Stimulated activated naive CD4-positive, alpha-beta T cell (primary cell): ENCODE data around the gene SOX4.
"Not testable (repeated sequence)": the region's sequence is repeated elsewhere in the genome, so short reads cannot be mapped to it uniquely, and the experiment has no call there.

Experiments used
- DNase-seq, 6 experiments: peaks; one replicate each; lab custom pipeline; 2025; lab: John Stamatoyannopoulos, UW

Gene SOX4

DNA sequence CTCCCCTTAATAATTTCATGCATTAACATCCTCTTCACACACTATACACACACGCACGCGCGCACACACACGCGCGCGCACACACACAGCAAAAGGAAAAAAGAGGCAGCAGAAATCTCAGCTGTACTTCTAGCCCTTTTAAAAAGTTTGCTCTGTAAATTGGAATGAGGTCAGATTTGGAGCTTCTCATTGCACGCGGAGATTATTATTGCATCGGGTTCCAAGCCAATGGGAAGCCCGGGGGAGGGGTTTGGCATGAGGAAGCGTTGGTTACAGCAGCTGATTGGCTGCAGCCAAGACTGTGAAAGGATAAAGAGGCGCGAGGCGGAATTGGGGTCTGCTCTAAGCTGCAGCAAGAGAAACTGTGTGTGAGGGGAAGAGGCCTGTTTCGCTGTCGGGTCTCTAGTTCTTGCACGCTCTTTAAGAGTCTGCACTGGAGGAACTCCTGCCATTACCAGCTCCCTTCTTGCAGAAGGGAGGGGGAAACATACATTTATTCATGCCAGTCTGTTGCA lies at the start of gene SOX4:
Gene SOX4, plus strand, starts transcription at position 340 of the 515 bp plus-strand sequence. CDS start 784 bp downstream, outside the sequence.
- peak; percentile 44 to 75 (median 60) for DNase-seq

DNA sequence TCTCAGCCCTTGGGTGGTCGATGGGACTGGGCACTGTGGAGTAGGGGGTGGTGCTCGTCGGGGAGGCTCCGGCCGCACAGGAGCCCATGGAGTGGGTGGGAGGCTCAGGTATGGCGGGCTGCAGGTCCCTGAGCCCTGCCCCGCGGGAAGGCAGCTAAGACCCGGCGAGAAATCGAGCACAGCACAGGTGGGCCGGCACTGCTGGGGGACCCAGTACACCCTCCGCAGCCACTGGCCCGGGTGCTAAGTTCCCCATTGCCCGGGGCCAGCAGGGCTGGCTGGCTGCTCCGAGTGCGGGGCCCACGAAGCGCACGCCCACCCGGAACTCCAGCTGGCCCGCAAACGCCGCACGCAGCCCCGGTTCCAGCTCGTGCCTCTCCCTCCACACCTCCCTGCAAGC lies 41.3 kb upstream of the SOX4 start:
- not testable (repeated sequence) for DNase-seq

DNA sequence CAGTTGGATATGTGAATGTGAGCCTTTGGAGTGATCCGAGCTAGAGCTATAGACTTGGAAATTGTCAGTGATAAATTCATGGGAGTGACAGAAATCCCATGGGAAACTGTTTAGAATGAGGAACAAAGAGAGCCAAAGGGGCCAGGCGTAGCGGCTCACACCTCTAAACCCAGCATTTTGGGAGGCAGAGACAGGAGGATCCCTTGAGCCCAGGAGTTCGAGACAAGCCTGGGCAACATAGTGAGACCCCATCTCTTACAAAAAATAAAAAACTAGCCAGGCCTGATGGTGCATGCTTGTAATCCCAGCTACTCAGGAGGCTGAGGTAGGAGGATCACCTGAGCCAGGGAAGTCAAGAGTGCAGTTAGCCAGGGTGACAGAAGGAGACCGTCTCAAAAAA lies 39.3 kb upstream of the SOX4 start:
- DNase-seq = no peak

DNA sequence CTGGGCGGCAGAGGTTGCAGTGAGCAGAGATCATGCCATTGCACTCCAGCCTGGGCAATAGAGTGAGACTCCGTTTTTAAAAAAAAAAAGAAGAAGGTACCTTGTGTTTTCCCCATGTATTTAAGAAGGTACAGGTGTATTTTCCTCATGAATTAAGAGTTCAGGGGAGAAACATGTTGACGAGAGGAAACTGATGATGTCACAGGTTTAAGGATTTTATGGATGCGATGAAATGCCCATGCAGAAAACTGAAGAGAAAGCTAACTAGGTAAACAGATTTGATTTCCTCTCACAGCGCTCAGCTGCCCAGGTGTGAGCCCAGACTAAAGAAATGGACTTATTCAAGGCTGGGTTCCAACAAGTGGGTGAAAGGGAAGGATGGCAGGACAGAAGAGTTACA lies 38.4 kb upstream of the SOX4 start:
- no peak for DNase-seq

DNA sequence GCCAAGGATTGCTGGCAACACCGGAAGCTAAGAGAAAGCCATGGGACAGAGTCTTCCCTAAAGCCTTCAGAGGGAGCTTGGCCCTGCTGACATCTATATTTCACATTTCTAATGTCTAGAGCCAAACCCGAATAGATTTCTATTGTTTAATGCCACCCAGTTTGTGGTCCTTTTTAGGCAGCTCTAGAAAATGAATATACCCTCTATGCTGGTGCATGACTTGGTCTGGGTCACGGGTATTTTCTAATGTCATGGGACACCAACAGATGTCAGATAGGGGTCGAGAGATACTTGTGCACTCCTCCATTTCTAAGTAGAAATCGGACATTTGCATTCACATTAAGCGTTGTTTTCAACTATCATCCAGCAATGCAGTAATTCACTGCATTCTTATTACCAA lies 37.0 kb upstream of the SOX4 start:
- DNase-seq = no peak

DNA sequence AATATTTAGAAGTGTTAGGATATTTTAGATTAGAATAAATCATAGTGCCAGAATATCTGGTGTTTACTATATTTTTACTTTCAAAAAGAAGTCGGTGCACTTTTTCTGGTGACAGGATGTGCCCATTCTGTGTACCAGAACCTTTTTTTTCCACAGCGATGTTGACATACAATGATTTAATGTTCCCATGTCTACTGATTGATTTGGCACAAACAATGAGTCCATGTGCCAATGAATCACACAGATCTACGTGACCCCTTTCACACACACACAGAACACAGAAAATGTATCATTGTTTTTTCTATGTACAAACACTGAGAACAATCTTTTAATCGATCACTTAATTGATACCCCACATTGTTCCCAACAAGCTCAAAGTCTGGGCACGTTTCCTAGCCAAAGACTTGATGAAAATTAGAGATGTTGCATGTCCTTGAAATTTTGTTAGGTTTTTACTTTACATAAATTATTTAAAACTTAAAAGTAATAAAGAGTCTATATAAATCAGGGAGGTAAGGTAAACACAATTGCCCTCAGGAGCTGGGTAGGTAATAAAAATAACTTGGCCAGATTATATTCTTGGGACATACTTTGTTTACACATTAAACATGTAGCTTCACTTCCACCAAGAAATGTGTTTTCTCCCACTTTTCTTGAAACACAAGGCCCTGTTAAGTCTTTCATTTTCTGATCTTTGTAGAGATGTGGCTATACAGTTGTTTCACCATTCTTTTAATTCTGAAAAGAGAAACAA lies 36.4 kb upstream of the SOX4 start:
- no peak for DNase-seq

DNA sequence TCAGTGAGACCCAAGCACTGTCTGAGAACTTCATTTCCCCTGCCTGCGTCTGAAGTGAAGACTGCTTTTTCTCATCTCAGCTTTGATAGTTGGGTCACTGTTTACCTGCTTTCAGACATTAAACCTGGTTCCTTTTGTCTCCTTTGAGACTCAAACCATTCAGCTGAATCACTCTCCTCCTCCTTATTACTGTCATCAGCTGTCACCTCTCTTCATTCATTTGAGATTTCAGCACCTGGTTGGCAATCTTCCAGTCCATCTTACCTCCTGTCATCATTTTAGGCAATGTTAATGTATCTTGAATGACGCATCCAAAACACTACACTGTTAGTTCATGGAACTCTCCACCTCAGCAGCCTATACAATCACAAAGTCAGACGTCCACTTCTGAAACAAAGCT lies 34.3 kb upstream of the SOX4 start:
- no peak for DNase-seq

DNA sequence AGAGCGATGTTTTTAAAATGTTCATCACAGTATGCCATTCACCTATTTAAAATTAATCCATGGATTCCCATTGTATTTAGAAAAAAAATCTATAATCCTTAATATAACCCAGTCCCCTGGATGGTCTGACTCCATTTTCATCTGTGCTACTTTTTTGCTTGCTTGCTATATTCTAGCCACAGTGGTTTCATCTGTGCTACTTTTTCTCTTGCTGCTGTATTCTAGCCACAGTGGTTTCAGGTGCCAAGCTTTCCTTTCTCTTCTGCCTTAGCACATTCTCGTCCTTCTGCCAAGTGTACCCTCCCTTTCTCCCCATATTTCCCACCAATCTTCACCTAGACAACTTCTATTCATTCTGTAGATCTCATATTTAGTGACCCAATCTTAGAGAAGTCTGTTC lies 33.3 kb upstream of the SOX4 start:
- DNase-seq = no peak

DNA sequence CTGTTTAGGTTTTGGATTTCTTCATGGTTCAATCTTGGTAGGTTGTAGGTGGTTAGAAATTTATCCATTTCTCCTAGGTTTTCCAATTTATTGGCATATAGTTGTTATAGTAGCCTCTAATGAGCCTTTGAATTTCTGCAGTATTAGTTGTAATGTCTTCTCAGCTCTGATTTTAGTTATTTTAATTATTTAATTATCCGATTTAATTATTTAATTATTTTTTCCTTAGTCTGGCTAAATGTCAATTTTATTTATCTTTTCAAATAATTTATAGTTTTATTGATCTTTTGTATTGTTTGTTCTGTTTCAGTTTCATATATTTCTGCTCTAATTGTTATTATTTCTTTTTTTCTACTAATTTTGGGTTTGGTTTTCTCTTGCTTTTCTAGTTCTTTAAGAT lies 28.1 kb upstream of the SOX4 start:
- no peak for DNase-seq

DNA sequence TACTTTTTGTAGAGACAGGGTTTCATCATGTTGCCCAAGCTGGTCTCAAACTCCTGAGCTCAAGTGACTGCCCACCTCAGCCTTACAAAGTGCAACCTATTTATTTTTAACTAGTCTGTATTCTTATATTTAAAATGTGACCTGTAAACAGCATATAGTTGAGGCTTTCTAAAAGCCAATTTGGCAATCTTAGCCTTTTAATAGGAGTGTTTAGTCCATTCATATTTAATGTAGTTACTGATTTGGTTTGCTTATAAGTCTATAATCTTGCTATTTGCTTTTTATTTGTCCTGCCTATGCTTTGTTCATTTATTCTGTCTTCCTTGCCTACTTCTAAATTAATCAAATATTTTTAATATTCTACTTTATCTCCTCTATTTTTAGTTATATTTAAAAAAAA lies 15.0 kb upstream of the SOX4 start:
- no peak for DNase-seq

DNA sequence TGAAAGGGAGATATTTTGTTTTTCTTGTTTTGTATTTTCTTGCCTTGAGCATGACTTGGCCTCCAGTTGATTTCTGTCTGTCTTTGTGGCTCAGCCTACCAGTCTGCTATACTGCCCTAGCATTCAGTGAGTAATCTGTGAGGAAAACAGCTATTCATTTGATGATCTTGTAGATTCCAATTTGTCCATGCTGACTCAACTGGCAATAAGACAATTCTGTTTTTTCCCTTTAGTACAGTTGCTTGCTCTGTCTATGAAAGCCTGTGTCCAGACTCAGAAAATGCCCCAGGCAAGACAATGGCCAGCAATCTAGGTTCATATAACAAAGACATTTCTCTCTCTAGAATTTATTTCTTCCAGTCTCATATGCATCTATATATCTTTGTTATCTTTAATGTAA lies 10.9 kb upstream of the SOX4 start:
- no peak for DNase-seq

DNA sequence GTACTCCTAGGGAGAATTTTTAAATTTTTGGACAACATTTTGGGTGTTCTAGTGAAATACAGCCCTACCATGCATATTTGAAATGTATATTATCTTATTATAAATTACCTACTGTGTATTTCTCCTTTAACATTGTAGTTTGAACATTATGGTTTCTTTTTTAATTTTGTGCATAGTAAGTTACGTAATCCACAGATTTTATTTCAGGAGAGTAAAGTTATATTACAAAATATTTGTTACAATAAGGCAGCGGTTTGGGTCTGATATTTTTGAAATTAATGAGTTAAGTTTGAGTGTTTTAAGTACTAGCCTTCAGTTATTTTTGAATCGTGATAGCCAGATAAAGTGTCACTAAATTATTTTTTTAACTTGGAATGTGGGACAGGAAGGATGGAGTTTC lies 7.3 kb upstream of the SOX4 start:
- DNase-seq = no peak

DNA sequence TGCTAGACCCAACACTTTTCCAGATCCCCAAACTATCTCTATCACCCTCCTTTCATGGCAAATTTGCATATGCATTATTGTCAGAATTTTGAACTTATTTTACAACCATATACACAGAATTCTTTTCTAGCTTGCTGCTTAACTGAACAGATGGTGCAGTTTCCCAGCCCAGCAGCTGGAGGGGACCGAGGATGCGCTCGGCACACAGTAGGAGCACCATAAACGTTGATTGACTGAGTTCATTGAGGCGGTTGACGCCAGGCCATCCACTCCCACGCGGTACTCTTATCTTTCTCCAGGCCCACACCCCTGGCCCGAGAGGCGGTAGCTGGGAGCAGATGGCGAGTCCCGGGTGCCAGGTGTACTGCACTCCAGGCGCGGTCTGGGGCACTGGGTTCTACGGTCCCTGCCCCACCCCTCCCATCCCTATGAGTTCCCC lies 6.8 kb upstream of the SOX4 start:
- DNase-seq = no peak

DNA sequence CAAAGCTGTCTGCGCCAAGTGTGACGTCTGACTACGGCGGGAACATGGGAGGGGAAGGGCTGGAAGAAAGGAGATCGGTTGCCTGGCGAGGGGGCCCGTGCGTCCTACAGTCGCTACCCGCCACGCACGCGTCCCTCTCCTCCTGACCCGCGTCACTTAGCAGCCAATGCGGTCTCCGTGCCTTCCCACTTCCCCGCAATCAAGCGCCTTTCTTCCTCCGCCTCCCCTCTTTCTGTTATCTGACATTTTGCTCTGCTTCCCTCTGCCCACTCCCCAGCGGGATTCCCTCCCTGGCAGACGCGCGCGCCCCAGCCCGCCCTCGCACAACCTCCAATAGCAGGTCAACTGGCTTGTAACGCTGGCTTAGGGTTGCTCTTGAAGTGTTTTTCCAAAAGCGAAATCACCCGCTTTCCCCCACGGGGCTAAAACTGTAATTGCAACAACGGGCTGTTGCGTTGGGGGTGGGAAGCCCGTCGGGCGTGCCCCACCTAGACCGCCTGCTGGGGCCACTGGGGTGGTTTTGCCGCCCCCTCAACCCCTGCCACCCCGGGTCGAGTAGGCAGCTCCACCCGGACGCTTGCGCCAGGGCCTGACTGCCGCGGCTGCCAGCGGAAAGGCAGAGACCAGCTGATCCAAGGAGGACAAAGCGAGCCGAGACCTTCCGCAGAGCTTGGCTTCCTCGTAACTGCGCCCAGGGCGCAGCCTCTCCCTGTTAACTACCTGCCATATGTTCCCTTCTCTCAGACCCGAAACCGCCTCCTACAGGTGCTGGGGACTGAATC lies 6.2 kb upstream of the SOX4 start:
- DNase-seq = peak in 4 of 6 experiments; percentile 17 to 55 (median 28)

DNA sequence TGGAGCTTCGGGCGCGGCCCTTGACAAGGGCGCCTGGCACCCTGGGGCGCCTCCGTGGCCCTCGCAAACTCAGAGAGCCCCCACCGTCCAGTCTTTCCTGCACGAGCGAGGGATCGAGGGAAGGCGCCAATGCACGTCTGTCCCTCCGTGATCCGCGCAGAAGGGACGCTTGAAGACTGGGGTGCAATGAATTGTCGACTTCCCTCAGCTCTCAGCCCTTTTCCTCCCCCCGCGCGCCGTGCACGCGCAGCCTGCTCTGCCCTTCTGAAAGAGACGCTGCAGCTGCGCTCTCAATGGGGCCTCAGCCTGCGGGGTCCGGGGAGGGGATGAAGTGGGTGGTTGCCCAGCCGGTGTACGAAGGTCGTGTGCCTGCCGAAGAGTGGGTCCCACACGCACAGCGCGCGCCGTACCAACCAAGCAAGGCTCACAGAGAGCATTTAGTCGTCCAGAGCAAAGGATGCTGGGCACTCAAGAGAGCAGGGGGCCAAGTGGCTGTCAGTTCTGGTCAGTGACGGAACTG lies 5.5 kb upstream of the SOX4 start:
- DNase-seq = peak in 4 of 6 experiments; percentile 7 to 57 (median 31)

DNA sequence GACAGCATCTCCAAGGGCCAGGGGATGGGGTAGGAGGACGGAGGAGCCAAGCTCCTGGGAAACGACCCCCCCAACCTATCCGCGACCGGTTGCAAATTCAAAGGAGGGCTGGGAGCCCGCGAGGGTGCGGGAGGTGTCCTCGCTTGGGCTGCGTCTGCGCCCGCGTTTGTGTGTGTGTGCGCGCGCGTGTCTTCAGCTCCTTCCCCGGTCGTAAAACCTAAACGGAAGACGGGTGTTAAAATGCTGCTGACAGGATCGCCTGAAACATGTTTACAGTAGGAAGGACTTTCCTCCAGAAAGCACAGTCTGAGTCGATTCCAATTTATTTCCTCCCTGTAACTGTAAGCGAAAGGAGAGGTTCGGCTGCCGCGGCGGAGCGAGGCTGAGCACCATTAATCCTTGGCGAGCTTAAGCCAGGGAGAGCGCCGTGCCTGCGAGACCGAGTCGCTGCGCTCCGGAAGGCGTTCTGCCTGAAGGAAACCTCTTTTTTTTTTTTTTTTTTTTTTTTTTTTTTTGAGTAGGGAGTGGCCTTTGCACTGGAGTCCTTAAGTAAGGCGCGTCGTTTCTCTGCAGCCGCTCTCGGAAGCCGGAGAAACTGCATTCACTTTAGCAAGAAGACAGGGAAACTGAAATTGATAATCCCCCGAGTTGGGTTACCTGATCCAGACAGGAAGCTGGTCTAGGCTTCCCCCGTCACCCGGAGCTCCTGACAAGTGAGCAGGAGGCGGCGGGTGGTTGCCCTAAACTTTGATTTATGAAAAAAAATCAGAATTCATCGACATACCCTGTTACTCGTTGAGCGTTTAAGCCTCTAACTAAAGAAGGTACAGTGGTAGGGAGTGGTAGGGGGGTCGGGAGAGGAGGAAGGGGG lies 4.8 kb upstream of the SOX4 start:
- DNase-seq = peak in 5 of 6 experiments; percentile 21 to 76 (median 40)

DNA sequence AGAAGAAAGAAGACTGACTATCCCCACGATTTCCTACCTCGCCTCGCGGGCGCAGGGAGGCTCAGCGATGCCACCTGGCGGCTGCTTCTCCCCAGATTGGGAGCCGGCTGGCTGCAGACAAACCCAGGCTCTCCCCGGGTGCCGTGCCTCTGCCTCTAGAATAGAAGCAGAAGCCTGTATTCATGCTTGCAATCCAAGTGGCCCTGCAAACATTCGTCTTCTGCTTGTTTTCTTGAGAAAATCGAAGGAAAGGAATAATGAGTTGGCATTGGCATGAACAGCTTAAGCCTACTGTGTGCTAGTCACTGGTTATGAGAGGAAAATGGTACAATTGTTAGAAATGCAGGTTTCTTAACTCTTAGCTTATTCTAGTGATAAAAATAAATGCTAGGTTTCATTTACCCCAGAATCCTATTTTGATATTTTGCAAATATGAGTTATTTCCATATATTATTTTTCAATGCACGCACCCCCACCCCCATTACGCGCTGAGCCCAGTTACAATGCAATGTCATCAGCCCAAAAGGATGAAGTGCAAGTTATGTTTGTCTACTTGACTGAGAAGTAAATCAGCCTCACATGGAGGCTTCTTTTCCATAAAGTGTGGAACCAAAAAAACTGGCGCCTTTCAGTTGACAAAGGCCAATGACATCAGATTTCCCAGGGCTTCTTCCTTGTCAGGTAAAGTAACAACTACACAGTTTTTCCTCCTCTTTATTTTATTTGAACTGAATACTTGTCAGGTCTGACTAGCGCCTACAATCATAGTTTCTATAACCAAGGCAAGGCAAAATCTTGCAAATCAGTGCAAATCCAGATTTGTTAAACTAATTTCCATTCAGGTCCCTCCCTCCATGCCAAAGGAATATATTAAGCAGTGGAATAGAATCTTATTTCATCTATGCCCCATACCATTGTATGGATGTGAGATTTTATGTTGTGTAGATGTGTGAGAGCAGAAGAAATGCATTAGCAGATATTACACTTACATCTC lies 3.9 kb upstream of the SOX4 start:
- peak in 5 of 6 experiments; percentile 36 to 73 (median 61) for DNase-seq

DNA sequence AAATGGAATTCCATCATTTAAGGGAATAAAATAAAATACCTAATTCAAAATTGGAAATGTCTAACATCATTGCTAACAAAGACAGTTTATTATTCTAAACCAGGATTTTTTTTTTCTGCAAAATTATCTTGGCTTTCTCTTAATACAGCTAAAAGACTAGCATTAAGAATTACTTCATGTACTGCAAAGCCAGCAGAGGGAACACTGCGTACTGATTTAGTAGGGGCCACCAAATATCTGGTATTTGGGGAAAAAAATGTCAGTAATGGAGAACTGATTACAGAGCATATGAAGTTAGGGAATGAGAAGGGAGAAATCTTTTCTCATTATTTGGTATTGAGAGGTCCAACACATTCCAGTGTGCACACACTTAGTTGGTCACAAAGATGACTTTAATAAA lies 3.2 kb upstream of the SOX4 start:
- no peak for DNase-seq

DNA sequence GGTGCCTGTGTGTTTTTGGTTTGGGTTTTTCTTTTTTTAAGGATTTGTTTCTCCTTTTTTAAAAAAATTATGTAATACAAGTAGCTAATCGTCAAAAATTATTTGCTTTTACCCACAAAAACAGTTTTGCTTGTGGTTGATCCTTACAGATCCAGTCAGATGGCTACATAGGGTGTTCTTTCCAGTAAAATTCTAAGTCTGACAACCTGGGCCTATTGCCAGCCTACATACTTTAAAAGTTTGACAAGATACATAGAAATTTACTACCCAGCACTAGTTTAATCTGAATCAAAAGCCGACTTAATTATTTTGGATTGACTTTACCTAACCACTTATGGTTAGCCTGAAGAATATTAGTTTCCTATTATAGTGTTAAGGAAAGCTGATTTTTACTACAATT lies 2.1 kb upstream of the SOX4 start:
- DNase-seq = no peak

DNA sequence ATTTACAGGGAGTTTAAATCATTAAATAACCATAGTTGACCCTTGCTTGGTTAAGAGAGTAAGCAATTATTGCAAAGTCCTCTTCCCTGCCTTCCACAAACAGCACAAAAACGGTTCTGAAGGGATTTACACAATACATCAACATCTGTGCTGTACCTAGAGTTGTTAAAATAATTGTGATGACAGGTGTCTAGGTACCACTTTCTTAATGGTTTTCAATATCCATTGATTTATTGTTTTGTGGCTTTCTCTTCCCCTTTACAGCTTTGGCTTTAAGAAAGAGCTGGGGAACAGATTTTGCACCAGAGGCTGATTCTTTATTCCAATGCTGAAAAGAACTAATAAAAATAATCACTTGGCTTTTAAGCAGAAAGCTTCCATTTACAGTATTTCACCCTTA lies 598 bp upstream of the SOX4 start:
- no peak for DNase-seq
